Fibroblast of lung (primary cell): Measurements from ENCODE around the gene CCDC57.

ENCODE experiments used
- CTCF ChIP-seq, 2 donors: IDR thresholded peaks in 1 of 2; conservative IDR thresholded peaks in 1 of 2; 1 replicate in 1 of 2; 2 replicates in 1 of 2; pipeline ENCODE4 v1.5.1; 2011 to 2012; ENCODE audit warnings: low read length in 2 of 2, control low read depth in 1 of 2, inconsistent platforms in 1 of 2, low read depth in 1 of 2, mild to moderate bottlenecking in 1 of 2
- EZH2 ChIP-seq: IDR thresholded peaks from 2 replicates; pipeline ENCODE4 v1.5.1; 2012; ENCODE audit warnings: low read length, control low read depth, mild to moderate bottlenecking; ENCODE audit errors: missing control alignments

GRCh38 chr17:82154881-82155331 lies 57.7 kb downstream of the CCDC57 start:
- TF ChIP-seq CTCF (conservative IDR thresholded peaks at IDR 0.05 in 1 of 2, IDR thresholded peaks at IDR 0.05 in 1 of 2; ENCODE audit: low read depth in 1 of 2, low read length in 2 of 2) (no peak), EZH2 (no peak)
